ENCODE results near the gene SOX5.
"Not testable (repeated sequence)": the region's sequence is repeated elsewhere in the genome, so short reads cannot be mapped to it uniquely, and the experiment has no call there.

SOX5 gene

GRCh38 chr12:23909551-23909950 lies 39.9 kb downstream of the SOX5 start:
- no peak for DNase-seq (ENCODE audit: low read depth)

- peak; percentile 48 for DNase-seq (ENCODE audit: low read depth)
Observed at GRCh38 chr12:23906329-23906728, 43.1 kb downstream of the SOX5 start.

- no peak for DNase-seq (ENCODE audit: low read depth)
Observed at GRCh38 chr12:23899434-23899833, 50.0 kb downstream of the SOX5 start.

GRCh38 chr12:23898121-23898520 lies 51.3 kb downstream of the SOX5 start:
- no peak for DNase-seq (ENCODE audit: low read depth)

- no peak for DNase-seq (ENCODE audit: low read depth)
Observed at GRCh38 chr12:23895792-23896218, 53.7 kb downstream of the SOX5 start.

- no peak for DNase-seq (ENCODE audit: low read depth)
Observed at GRCh38 chr12:23893611-23894010, 55.9 kb downstream of the SOX5 start.

GRCh38 chr12:23891115-23891514 lies 58.4 kb downstream of the SOX5 start:
- no peak for DNase-seq (ENCODE audit: low read depth)

GRCh38 chr12:23889069-23889440 lies 60.4 kb downstream of the SOX5 start:
- no peak for DNase-seq (ENCODE audit: low read depth)

GRCh38 chr12:23888396-23889068 lies 60.9 kb downstream of the SOX5 start:
- DNase-seq (ENCODE audit: low read depth) = no peak

- DNase-seq (ENCODE audit: low read depth) = no peak
Observed at GRCh38 chr12:23887055-23887835, 62.2 kb downstream of the SOX5 start.

GRCh38 chr12:23885394-23885793 lies 64.1 kb downstream of the SOX5 start:
- no peak for DNase-seq (ENCODE audit: low read depth)

- DNase-seq (ENCODE audit: low read depth) = no peak
Observed at GRCh38 chr12:23884909-23885308, 64.6 kb downstream of the SOX5 start.

GRCh38 chr12:23880988-23881387 lies 68.5 kb downstream of the SOX5 start:
- DNase-seq (ENCODE audit: low read depth) = no peak

- DNase-seq (ENCODE audit: low read depth) = not testable (repeated sequence)
Observed at GRCh38 chr12:23876618-23877017, 72.9 kb downstream of the SOX5 start.

GRCh38 chr12:23867794-23868193 lies 81.7 kb downstream of the SOX5 start:
- no peak for DNase-seq (ENCODE audit: low read depth)

- DNase-seq (ENCODE audit: low read depth) = no peak
Observed at GRCh38 chr12:23862701-23863100, 86.8 kb downstream of the SOX5 start.

GRCh38 chr12:23860019-23860418 lies 89.5 kb downstream of the SOX5 start:
- DNase-seq (ENCODE audit: low read depth) = no peak

- DNase-seq (ENCODE audit: low read depth) = no peak
Observed at GRCh38 chr12:23857178-23857577, 92.3 kb downstream of the SOX5 start.

GRCh38 chr12:23855813-23856212 lies 93.7 kb downstream of the SOX5 start:
- no peak for DNase-seq (ENCODE audit: low read depth)

GRCh38 chr12:23854598-23854997 lies 94.9 kb downstream of the SOX5 start:
- no peak for DNase-seq (ENCODE audit: low read depth)

GRCh38 chr12:23853640-23854039 lies 95.8 kb downstream of the SOX5 start:
- DNase-seq (ENCODE audit: low read depth) = no peak

- no peak for DNase-seq (ENCODE audit: low read depth)
Observed at GRCh38 chr12:23851602-23852001, 97.9 kb downstream of the SOX5 start.

- DNase-seq (ENCODE audit: low read depth) = no peak
Observed at GRCh38 chr12:23847857-23848256, 101.6 kb downstream of the SOX5 start.

GRCh38 chr12:23843958-23844357 lies 105.5 kb downstream of the SOX5 start:
- DNase-seq (ENCODE audit: low read depth) = no peak
